Calu3 (cell line): ENCODE data around the gene SULF2. TPM values are rescaled to one million over a fixed set of nuclear protein-coding genes. Genes with fewer than 3 reads are reported as not detected.
A peak's percentile ranks its signal among the peaks of the same experiment; 100 is the strongest.

Experiments used
- BruUV-seq: library from RNA; stranded (reverse); fragments of 400-500 nt; replicated peaks from 2 replicates; lab custom pipeline; 2021; lab: Mats Ljungman, UMichigan
- CTCF ChIA-PET: fragments of 300-600 bp; sonication (Branson Sonifier 250); formaldehyde crosslinking; loops from one replicate; lab custom pipeline; 2022; ENCODE audit warnings: antibody characterized with exemption; lab: Charles Lee
- DNase-seq: peaks from one replicate; pipeline ENCODE4 v3.0.0; 2022
- H3K27ac Mint-ChIP-seq: one replicate; pipeline ENCODE4 v1.8.0; 2022; ENCODE audit warnings: mixed read lengths; ENCODE audit not compliant: unreplicated experiment
- H3K27me3 Mint-ChIP-seq: one replicate; pipeline ENCODE4 v1.8.0; 2022; ENCODE audit warnings: mixed read lengths; ENCODE audit not compliant: unreplicated experiment
- H3K36me3 Mint-ChIP-seq: one replicate; pipeline ENCODE4 v1.8.0; 2022; ENCODE audit warnings: mild to moderate bottlenecking, moderate library complexity, mixed read lengths; ENCODE audit not compliant: insufficient read depth, unreplicated experiment
- H3K4me1 Mint-ChIP-seq: one replicate; pipeline ENCODE4 v1.8.0; 2022; ENCODE audit warnings: mild to moderate bottlenecking, low read depth, mixed read lengths; ENCODE audit not compliant: unreplicated experiment
- H3K4me3 Mint-ChIP-seq: one replicate; pipeline ENCODE4 v1.8.0; 2022; ENCODE audit warnings: mild to moderate bottlenecking, low read depth, moderate library complexity, mixed read lengths; ENCODE audit not compliant: unreplicated experiment
- H3K9me3 Mint-ChIP-seq: one replicate; pipeline ENCODE4 v1.8.0; 2022; ENCODE audit warnings: low read depth, mixed read lengths; ENCODE audit not compliant: unreplicated experiment
- CTCF ChIP-seq: fragments of 200-600 bp; IDR thresholded peaks from one replicate; pipeline ENCODE4 v1.8.0; 2022; ENCODE audit warnings: antibody characterized with exemption; ENCODE audit not compliant: unreplicated experiment
- intact Hi-C: fragments of 100-400 bp; cut with micrococcal nuclease; formaldehyde crosslinking; loops from one replicate; pipeline ENCODE4 v1.10.0; 2022; ENCODE audit not compliant: unreplicated experiment
- total RNA-seq: library from RNA; stranded (reverse); gene quantifications from 2 replicates; pipeline ENCODE4 v1.2.3, GENCODE V29; 2022

Gene SULF2
- total RNA-seq, 1 experiment from 2014 or later: 112 TPM

GRCh38 chr20:47753576-47754387 is 31.5 kb downstream of the SULF2 start:
- no peak for TF ChIP-seq CTCF
- Mint-ChIP-seq H3K4me3 (no peak overlapping the region), H3K27ac (no peak overlapping the region), H3K4me1 (no peaks in the 10 kb centered on the region), H3K36me3 (peaks cover 6% of the 10 kb centered on the region), H3K27me3 (no peaks in the 10 kb centered on the region), H3K9me3 (no peaks in the 10 kb centered on the region)
- no peak for DNase-seq
- CTCF ChIA-PET: no interaction called here
- intact Hi-C loops: no loop called here
- TSS peak; percentile 18 for BruUV-seq

- H3K36me3 Mint-ChIP-seq: peaks cover 2% of the 10 kb centered on the region
- no peaks in the 10 kb centered on the region for H3K9me3 Mint-ChIP-seq
- DNase-seq: no peak
- no peaks in the 10 kb centered on the region for H3K4me1 Mint-ChIP-seq
- H3K27ac Mint-ChIP-seq: no peak overlapping the region
- intact Hi-C loops: no loop called here
- no peak for TF ChIP-seq CTCF
- H3K27me3 Mint-ChIP-seq: no peaks in the 10 kb centered on the region
- BruUV-seq: no TSS peak
- H3K4me3 Mint-ChIP-seq: no peak overlapping the region
- CTCF ChIA-PET: no interaction called here
These were observed 33.8 kb downstream of the SULF2 start for GRCh38 chr20:47751449-47751848.

- Mint-ChIP-seq H3K4me3 (no peak overlapping the region), H3K36me3 (no peaks in the 10 kb centered on the region), H3K27ac (no peak overlapping the region), H3K4me1 (no peaks in the 10 kb centered on the region), H3K9me3 (no peaks in the 10 kb centered on the region), H3K27me3 (no peaks in the 10 kb centered on the region)
- no peak for DNase-seq
- intact Hi-C loops: no loop called here
- TF ChIP-seq CTCF: no peak
- BruUV-seq: no TSS peak
- CTCF ChIA-PET: interaction anchor here (0.6 to 1.4 kb wide), 3 partner anchors 10 to 1469 kb away, joined by 3 to 4 read pairs (median 3); no protein-coding TSS in a partner anchor
These were observed 35.9 kb downstream of the SULF2 start for GRCh38 chr20:47749339-47749738.

- intact Hi-C loops: no loop called here
- H3K36me3 Mint-ChIP-seq: no peaks in the 10 kb centered on the region
- H3K4me1 Mint-ChIP-seq: no peaks in the 10 kb centered on the region
- CTCF ChIA-PET: interaction anchor here (0.6 to 1.4 kb wide), 3 partner anchors 11 to 1470 kb away, joined by 3 to 4 read pairs (median 3); no protein-coding TSS in a partner anchor
- H3K27me3 Mint-ChIP-seq: no peaks in the 10 kb centered on the region
- TF ChIP-seq CTCF: no peak
- no TSS peak for BruUV-seq
- no peak for DNase-seq
- H3K4me3 Mint-ChIP-seq: no peak overlapping the region
- no peak overlapping the region for H3K27ac Mint-ChIP-seq
- H3K9me3 Mint-ChIP-seq: no peaks in the 10 kb centered on the region
These were observed 36.5 kb downstream of the SULF2 start for GRCh38 chr20:47748823-47749222.
